Osteoblast (primary cell): ENCODE measurements around the gene GAD1. TPM values are rescaled to one million over a fixed set of nuclear protein-coding genes. Genes with fewer than 3 reads are reported as not detected.

Experiments used
- DNase-seq: peaks from one replicate; pipeline ENCODE4 v3.0.0; 2011; ENCODE audit warnings: low spot score, mixed read lengths; ENCODE audit not compliant: insufficient read length; ENCODE audit errors: missing footprints
- H2AFZ ChIP-seq: 2 replicates; pipeline ENCODE4 v1.6.0; 2011; ENCODE audit warnings: mild to moderate bottlenecking, low read length
- H3K27ac ChIP-seq: 2 replicates; pipeline ENCODE4 v1.5.1; 2011; ENCODE audit warnings: mild to moderate bottlenecking, low read depth, low read length, moderate library complexity
- H3K27me3 ChIP-seq: 2 replicates; pipeline ENCODE4 v1.6.0; 2012; ENCODE audit warnings: mild to moderate bottlenecking, control low read depth, inconsistent platforms, low read length, moderate library complexity; ENCODE audit not compliant: insufficient read depth
- H3K36me3 ChIP-seq: 2 replicates; pipeline ENCODE4 v1.5.1; 2011; ENCODE audit warnings: mild to moderate bottlenecking, low read length, control low read depth, moderate library complexity; ENCODE audit not compliant: insufficient read depth
- H3K4me1 ChIP-seq: 2 replicates; pipeline ENCODE4 v1.5.1; 2011; ENCODE audit warnings: mild to moderate bottlenecking, low read length, control low read depth, moderate library complexity; ENCODE audit not compliant: insufficient read depth
- H3K4me2 ChIP-seq: 2 replicates; pipeline ENCODE4 v1.6.0; 2011; ENCODE audit warnings: mild to moderate bottlenecking, low read length; ENCODE audit not compliant: insufficient read depth
- H3K4me3 ChIP-seq: fragments of 200-600 bp; sonication (generic); 3 replicates; pipeline ENCODE4 v1.5.1; 2012; ENCODE audit warnings: mild to moderate bottlenecking, low read length, inconsistent platforms; ENCODE audit not compliant: insufficient read depth
- H3K79me2 ChIP-seq: 2 replicates; pipeline ENCODE4 v1.6.0; 2012; ENCODE audit warnings: mild to moderate bottlenecking, low read length, control low read depth, inconsistent platforms; ENCODE audit not compliant: insufficient read depth
- H3K9me3 ChIP-seq: 2 replicates; pipeline ENCODE4 v1.5.1; 2011; ENCODE audit warnings: low read depth, low read length, control low read depth
- H4K20me1 ChIP-seq: 2 replicates; pipeline ENCODE4 v1.6.0; 2012; ENCODE audit warnings: mild to moderate bottlenecking, low read length, control low read depth; ENCODE audit not compliant: insufficient read depth
- total RNA-seq: library from RNA; depleted of rRNA; stranded (reverse); fragments of >200 nt; gene quantifications from 2 replicates; pipeline ENCODE4 v1.2.3, GENCODE V29; 2012
- TF ChIP-seq, protein P1 (sequence below): IDR thresholded peaks from 2 replicates; pipeline ENCODE4 v1.5.1; 2011; ENCODE audit warnings: mild to moderate bottlenecking, low read depth, low read length, moderate library complexity; ENCODE audit errors: extremely low read depth

The GAD1 gene
- total RNA-seq, 1 donor, result 0.36 TPM

GRCh38 chr2:170862286-170862902 is 45.7 kb downstream of the GAD1 start:
- DNase-seq, result no peak
- Histone ChIP-seq H3K36me3 (no peaks in the 10 kb centered on the region), H4K20me1 (no peaks in the 10 kb centered on the region), H3K4me3 (no peak overlapping the region), H3K4me1 (no peaks in the 10 kb centered on the region), H2AFZ (no peak overlapping the region), H3K79me2 (no peaks in the 10 kb centered on the region), H3K9me3 (no peaks in the 10 kb centered on the region), H3K27ac (no peak overlapping the region), H3K4me2 (no peak overlapping the region), H3K27me3 (peaks cover 7% of the 10 kb centered on the region)
- TF ChIP-seq, protein P1, sequence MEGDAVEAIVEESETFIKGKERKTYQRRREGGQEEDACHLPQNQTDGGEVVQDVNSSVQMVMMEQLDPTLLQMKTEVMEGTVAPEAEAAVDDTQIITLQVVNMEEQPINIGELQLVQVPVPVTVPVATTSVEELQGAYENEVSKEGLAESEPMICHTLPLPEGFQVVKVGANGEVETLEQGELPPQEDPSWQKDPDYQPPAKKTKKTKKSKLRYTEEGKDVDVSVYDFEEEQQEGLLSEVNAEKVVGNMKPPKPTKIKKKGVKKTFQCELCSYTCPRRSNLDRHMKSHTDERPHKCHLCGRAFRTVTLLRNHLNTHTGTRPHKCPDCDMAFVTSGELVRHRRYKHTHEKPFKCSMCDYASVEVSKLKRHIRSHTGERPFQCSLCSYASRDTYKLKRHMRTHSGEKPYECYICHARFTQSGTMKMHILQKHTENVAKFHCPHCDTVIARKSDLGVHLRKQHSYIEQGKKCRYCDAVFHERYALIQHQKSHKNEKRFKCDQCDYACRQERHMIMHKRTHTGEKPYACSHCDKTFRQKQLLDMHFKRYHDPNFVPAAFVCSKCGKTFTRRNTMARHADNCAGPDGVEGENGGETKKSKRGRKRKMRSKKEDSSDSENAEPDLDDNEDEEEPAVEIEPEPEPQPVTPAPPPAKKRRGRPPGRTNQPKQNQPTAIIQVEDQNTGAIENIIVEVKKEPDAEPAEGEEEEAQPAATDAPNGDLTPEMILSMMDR, result no peak

- Histone ChIP-seq H3K4me2 (no peak overlapping the region), H3K27ac (no peak overlapping the region), H2AFZ (no peak overlapping the region), H3K4me3 (no peak overlapping the region), H4K20me1 (no peaks in the 10 kb centered on the region), H3K27me3 (peaks cover 7% of the 10 kb centered on the region), H3K36me3 (no peaks in the 10 kb centered on the region), H3K9me3 (no peaks in the 10 kb centered on the region), H3K4me1 (no peaks in the 10 kb centered on the region), H3K79me2 (no peaks in the 10 kb centered on the region)
- no peak for DNase-seq
- TF ChIP-seq, protein P1, result no peak
Observed at GRCh38 chr2:170863087-170863486, 46.4 kb downstream of the GAD1 start.

DNA sequence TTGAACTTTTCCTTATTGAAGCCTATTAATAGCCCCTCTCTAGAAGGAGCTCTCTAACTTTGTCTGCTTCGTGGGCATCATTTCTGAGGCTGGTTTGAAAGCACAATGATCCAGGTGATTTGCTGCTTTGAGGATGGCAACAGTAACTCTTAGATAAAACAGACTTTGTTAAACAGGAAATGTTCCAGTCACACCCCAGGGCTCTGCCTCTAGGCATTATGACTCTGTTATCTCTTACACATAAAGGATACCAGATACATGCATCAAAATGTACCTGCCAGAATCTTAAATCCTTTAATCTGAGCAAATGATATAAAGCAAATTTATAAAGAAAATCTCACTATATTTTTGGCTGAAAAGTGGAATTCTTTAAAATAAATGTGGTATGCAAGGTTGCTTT is 52.3 kb downstream of the GAD1 start:
- no peak overlapping the region for H3K4me3 ChIP-seq
- no peak overlapping the region for H3K4me2 ChIP-seq
- no peaks in the 10 kb centered on the region for H3K36me3 ChIP-seq
- H3K9me3 ChIP-seq, result no peaks in the 10 kb centered on the region
- H3K27ac ChIP-seq, result no peak overlapping the region
- peaks cover 9% of the 10 kb centered on the region for H3K27me3 ChIP-seq
- TF ChIP-seq, protein P1, result no peak
- no peak for DNase-seq
- H4K20me1 ChIP-seq, result no peaks in the 10 kb centered on the region
- H3K79me2 ChIP-seq, result no peaks in the 10 kb centered on the region
- H2AFZ ChIP-seq, result no peak overlapping the region
- H3K4me1 ChIP-seq, result peaks cover 4% of the 10 kb centered on the region

DNA sequence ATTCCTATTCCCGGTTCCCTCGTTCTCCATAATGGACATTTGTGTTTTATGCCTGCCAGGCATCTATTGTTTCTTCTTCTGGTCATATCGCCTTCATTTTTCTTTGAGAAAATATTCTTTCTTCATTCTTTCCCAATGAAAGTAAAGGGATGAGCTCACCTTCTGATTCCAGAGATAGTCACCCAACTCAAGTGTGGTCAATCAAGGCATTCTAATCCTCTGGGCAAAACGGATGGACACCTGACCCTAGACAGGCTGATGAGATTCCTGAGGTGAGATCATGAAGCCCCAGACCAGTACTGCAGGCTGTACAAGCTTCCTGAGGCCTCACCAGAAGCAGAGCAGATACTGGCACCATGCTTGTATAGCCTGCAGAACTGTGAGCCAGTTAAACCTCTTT is 52.8 kb downstream of the GAD1 start:
- H3K9me3 ChIP-seq, result no peaks in the 10 kb centered on the region
- peaks cover 9% of the 10 kb centered on the region for H3K27me3 ChIP-seq
- H2AFZ ChIP-seq, result no peak overlapping the region
- no peaks in the 10 kb centered on the region for H3K36me3 ChIP-seq
- no peak overlapping the region for H3K4me2 ChIP-seq
- peaks cover 4% of the 10 kb centered on the region for H3K4me1 ChIP-seq
- no peaks in the 10 kb centered on the region for H3K79me2 ChIP-seq
- H4K20me1 ChIP-seq, result no peaks in the 10 kb centered on the region
- DNase-seq, result no peak
- H3K27ac ChIP-seq, result no peak overlapping the region
- TF ChIP-seq, protein P1, result no peak
- no peak overlapping the region for H3K4me3 ChIP-seq
